Transverse colon (tissue), 4 donors: ENCODE measurements around the gene FAM20A.

Source experiments
- EP300 ChIP-seq: sonication (generic); formaldehyde crosslinking; IDR thresholded peaks from one replicate; pipeline ENCODE4 v1.6.1; 2017; ENCODE audit warnings: antibody characterized with exemption, low read depth
- POLR2A ChIP-seq: fragments of 450-650 bp; IDR thresholded peaks from one replicate; pipeline ENCODE4 v1.6.1; 2016; ENCODE audit warnings: antibody characterized with exemption, mild to moderate bottlenecking, moderate library complexity
- POLR2AphosphoS5 ChIP-seq, 3 donors: sonication (generic); formaldehyde crosslinking; IDR thresholded peaks; one replicate each; pipeline ENCODE4 v1.6.1; 2016; ENCODE audit warnings: antibody characterized with exemption in 3 of 3
- TF ChIP-seq, protein P1 (sequence below), 5 experiments: fragments of 200-600 bp in 3 of 5; fragments of 450-650 bp in 2 of 5; sonication (generic) in 3 of 5; IDR thresholded peaks; 1 replicate in 2 of 5; 2 replicates in 3 of 5; pipeline ENCODE4 v1.5.1; 2016 to 2017; ENCODE audit warnings: antibody characterized with exemption in 5 of 5, inconsistent platforms in 3 of 5, mild to moderate bottlenecking in 2 of 5, moderate library complexity in 1 of 5

DNA sequence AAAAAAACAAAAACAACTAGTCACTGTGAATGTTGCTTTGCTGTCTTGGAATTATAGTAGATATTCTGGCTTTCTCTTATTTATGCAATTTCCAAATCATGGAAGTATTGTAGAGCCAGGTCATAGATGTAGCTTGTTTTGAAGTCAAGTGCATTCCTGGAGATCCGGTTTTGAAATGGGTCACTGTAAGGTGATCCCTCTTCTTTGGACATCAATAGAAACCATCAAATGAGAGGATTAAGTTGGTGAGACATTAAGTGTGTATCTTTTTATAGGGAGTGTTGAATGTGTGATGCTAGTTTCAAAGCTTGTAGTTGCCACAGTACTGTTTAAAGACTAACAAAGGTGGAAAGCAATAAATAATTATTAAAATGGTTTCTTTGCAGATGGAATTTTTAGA is 84.4 kb downstream of the FAM20A start:
- TF ChIP-seq POLR2A (no peak), POLR2AphosphoS5 (IDR thresholded peaks at IDR 0.05) (no peak), EP300 (no peak)
- TF ChIP-seq, protein P1, sequence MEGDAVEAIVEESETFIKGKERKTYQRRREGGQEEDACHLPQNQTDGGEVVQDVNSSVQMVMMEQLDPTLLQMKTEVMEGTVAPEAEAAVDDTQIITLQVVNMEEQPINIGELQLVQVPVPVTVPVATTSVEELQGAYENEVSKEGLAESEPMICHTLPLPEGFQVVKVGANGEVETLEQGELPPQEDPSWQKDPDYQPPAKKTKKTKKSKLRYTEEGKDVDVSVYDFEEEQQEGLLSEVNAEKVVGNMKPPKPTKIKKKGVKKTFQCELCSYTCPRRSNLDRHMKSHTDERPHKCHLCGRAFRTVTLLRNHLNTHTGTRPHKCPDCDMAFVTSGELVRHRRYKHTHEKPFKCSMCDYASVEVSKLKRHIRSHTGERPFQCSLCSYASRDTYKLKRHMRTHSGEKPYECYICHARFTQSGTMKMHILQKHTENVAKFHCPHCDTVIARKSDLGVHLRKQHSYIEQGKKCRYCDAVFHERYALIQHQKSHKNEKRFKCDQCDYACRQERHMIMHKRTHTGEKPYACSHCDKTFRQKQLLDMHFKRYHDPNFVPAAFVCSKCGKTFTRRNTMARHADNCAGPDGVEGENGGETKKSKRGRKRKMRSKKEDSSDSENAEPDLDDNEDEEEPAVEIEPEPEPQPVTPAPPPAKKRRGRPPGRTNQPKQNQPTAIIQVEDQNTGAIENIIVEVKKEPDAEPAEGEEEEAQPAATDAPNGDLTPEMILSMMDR (IDR thresholded peaks at IDR 0.05): no peak
